ENCODE measurements around the gene DUSP22.

Gene DUSP22

GRCh38 chr6:360764-361373, 68.6 kb downstream of the DUSP22 start:
- WGBS, 2 experiments, result 88 to 91% methylated on average over 19 of the region's 19 CpGs
- Histone ChIP-seq H3K9me3 (ENCODE audit: control insufficient read depth, low read length) (peaks cover 4% of the 10 kb centered on the region), H3K4me1 (ENCODE audit: control insufficient read depth, insufficient read depth, low read length) (no peaks in the 10 kb centered on the region), H3K27ac (ENCODE audit: insufficient read depth, low read depth, low read length, poor library complexity, severe bottlenecking) (no peak overlapping the region), H3K36me3 (ENCODE audit: control insufficient read depth, insufficient read depth, low read length) (no peaks in the 10 kb centered on the region), H3K4me3 (ENCODE audit: insufficient read depth, low read depth, low read length) (no peak overlapping the region), H3K27me3 (ENCODE audit: control insufficient read depth, insufficient read depth, low read length, poor library complexity, severe bottlenecking) (no peaks in the 10 kb centered on the region)

DNA sequence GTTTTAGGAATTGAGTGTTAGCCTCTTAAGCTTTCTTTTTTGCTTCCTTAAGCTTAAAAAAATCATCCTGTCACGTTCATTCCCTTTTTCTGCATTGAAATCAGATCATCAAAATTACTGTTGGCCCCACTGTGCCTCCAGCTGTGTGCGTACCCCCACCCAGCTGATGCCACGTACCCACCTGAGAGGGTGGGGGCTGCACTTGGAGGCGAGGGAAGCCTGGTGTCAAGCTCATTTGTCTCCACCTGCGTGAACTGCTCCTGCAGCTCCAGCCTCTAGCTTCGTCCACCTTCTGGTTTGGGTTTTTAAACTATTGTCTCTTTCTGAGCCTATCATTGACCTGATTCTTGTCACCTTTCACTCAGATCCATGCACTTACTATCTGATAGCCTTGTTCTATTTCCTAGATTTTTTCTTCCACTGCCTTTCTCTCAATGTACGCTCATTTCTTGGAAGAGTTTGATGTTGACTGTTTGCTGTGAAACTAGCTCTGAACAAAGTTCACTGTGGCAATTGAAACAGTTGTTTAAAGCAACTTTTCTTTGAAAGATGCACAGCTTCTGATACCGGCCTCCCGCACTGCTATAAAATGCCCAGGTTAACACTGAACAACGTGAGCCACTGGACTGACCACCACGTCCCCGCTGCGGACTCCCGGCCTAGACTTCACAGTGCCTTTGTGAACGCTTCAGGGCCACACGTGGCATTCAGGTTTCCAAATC, 69.3 kb downstream of the DUSP22 start:
- Histone ChIP-seq H3K9me3 (ENCODE audit: control insufficient read depth, low read length) (peaks cover 4% of the 10 kb centered on the region), H3K36me3 (ENCODE audit: control insufficient read depth, insufficient read depth, low read length) (no peaks in the 10 kb centered on the region), H3K4me1 (ENCODE audit: control insufficient read depth, insufficient read depth, low read length) (no peaks in the 10 kb centered on the region), H3K4me3 (ENCODE audit: insufficient read depth, low read depth, low read length) (no peak overlapping the region), H3K27me3 (ENCODE audit: control insufficient read depth, insufficient read depth, low read length, poor library complexity, severe bottlenecking) (no peaks in the 10 kb centered on the region), H3K27ac (ENCODE audit: insufficient read depth, low read depth, low read length, poor library complexity, severe bottlenecking) (no peak overlapping the region)
- 88% methylated on average over 16 of the region's 16 CpGs for WGBS, 2 experiments

- H3K9me3 ChIP-seq (ENCODE audit: control insufficient read depth, low read length), result peaks cover 4% of the 10 kb centered on the region
- H3K27me3 ChIP-seq (ENCODE audit: control insufficient read depth, insufficient read depth, low read length, poor library complexity, severe bottlenecking), result no peaks in the 10 kb centered on the region
- no peaks in the 10 kb centered on the region for H3K36me3 ChIP-seq (ENCODE audit: control insufficient read depth, insufficient read depth, low read length)
- no peak overlapping the region for H3K4me3 ChIP-seq (ENCODE audit: insufficient read depth, low read depth, low read length)
- 83 to 84% methylated on average over 14 of the region's 14 CpGs for WGBS, 2 experiments
- H3K27ac ChIP-seq (ENCODE audit: insufficient read depth, low read depth, low read length, poor library complexity, severe bottlenecking), result no peak overlapping the region
- no peaks in the 10 kb centered on the region for H3K4me1 ChIP-seq (ENCODE audit: control insufficient read depth, insufficient read depth, low read length)
Measured at GRCh38 chr6:362231-362923, 70.1 kb downstream of the DUSP22 start.

- Histone ChIP-seq H3K36me3 (ENCODE audit: control insufficient read depth, insufficient read depth, low read length) (no peaks in the 10 kb centered on the region), H3K27ac (ENCODE audit: insufficient read depth, low read depth, low read length, poor library complexity, severe bottlenecking) (no peak overlapping the region), H3K9me3 (ENCODE audit: control insufficient read depth, low read length) (peaks cover 4% of the 10 kb centered on the region), H3K4me3 (ENCODE audit: insufficient read depth, low read depth, low read length) (no peak overlapping the region), H3K27me3 (ENCODE audit: control insufficient read depth, insufficient read depth, low read length, poor library complexity, severe bottlenecking) (no peaks in the 10 kb centered on the region), H3K4me1 (ENCODE audit: control insufficient read depth, insufficient read depth, low read length) (no peaks in the 10 kb centered on the region)
- WGBS, 2 experiments, result 83 to 86% methylated on average over 5 of the region's 5 CpGs
Measured at GRCh38 chr6:362924-363249, 70.6 kb downstream of the DUSP22 start.

DNA sequence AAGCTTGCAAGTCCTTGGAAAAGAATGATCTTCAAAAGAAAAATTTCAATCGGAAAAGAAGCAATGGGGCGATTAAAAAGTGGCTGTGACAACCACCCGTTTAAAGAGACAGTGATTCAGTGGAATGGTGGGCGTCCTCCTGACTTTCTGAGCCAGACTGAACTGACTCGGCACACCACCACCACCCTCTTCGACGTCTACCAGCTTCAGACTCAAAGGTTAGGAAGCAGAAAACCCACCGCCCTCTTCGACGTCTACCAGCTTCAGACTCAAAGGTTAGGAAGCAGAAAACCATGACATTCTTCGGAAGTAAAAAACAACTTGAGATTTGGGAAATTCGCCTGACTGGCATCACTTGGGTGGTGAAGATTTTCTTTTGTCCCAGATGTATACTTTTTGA, 71.0 kb downstream of the DUSP22 start:
- WGBS, 2 experiments, result 91 to 94% methylated on average over 12 of the region's 12 CpGs
- Histone ChIP-seq H3K27ac (ENCODE audit: insufficient read depth, low read depth, low read length, poor library complexity, severe bottlenecking) (no peak overlapping the region), H3K36me3 (ENCODE audit: control insufficient read depth, insufficient read depth, low read length) (no peaks in the 10 kb centered on the region), H3K27me3 (ENCODE audit: control insufficient read depth, insufficient read depth, low read length, poor library complexity, severe bottlenecking) (no peaks in the 10 kb centered on the region), H3K4me3 (ENCODE audit: insufficient read depth, low read depth, low read length) (no peak overlapping the region), H3K9me3 (ENCODE audit: control insufficient read depth, low read length) (peaks cover 4% of the 10 kb centered on the region), H3K4me1 (ENCODE audit: control insufficient read depth, insufficient read depth, low read length) (no peaks in the 10 kb centered on the region)

GRCh38 chr6:363909-364308, 71.6 kb downstream of the DUSP22 start:
- Histone ChIP-seq H3K4me1 (ENCODE audit: control insufficient read depth, insufficient read depth, low read length) (no peaks in the 10 kb centered on the region), H3K4me3 (ENCODE audit: insufficient read depth, low read depth, low read length) (no peak overlapping the region), H3K27ac (ENCODE audit: insufficient read depth, low read depth, low read length, poor library complexity, severe bottlenecking) (no peak overlapping the region), H3K27me3 (ENCODE audit: control insufficient read depth, insufficient read depth, low read length, poor library complexity, severe bottlenecking) (no peaks in the 10 kb centered on the region), H3K36me3 (ENCODE audit: control insufficient read depth, insufficient read depth, low read length) (no peaks in the 10 kb centered on the region), H3K9me3 (ENCODE audit: control insufficient read depth, low read length) (peaks cover 4% of the 10 kb centered on the region)
- 93% methylated on average over 13 of the region's 13 CpGs for WGBS, 2 experiments

- WGBS, 2 experiments, result 78 to 88% methylated on average over 11 of the region's 11 CpGs
- H3K4me3 ChIP-seq (ENCODE audit: insufficient read depth, low read depth, low read length), result no peak overlapping the region
- peaks cover 4% of the 10 kb centered on the region for H3K9me3 ChIP-seq (ENCODE audit: control insufficient read depth, low read length)
- no peaks in the 10 kb centered on the region for H3K27me3 ChIP-seq (ENCODE audit: control insufficient read depth, insufficient read depth, low read length, poor library complexity, severe bottlenecking)
- no peaks in the 10 kb centered on the region for H3K36me3 ChIP-seq (ENCODE audit: control insufficient read depth, insufficient read depth, low read length)
- H3K27ac ChIP-seq (ENCODE audit: insufficient read depth, low read depth, low read length, poor library complexity, severe bottlenecking), result no peak overlapping the region
- no peaks in the 10 kb centered on the region for H3K4me1 ChIP-seq (ENCODE audit: control insufficient read depth, insufficient read depth, low read length)
Measured at GRCh38 chr6:364609-365540, 72.6 kb downstream of the DUSP22 start.

DNA sequence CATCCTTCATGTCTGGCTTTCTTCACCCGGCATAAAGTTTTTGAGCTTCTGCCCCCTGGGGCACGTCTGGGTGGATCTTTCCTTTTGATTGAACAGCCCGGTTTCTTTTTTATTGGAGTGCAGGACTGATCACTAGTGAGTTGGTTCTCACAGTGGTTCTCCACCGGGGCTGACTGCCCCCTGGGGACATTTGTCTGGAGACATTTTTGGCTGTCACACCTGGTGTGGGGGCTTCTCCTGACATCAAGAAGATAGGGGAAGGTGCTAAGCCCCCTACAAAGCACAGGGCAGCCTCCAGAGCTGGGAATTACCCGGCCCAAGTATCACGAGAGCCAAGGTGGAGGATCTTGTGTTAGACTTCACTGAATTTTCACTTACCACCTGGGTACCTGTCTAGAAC, 73.5 kb downstream of the DUSP22 start:
- Histone ChIP-seq H3K27me3 (ENCODE audit: control insufficient read depth, insufficient read depth, low read length, poor library complexity, severe bottlenecking) (no peaks in the 10 kb centered on the region), H3K4me1 (ENCODE audit: control insufficient read depth, insufficient read depth, low read length) (no peaks in the 10 kb centered on the region), H3K27ac (ENCODE audit: insufficient read depth, low read depth, low read length, poor library complexity, severe bottlenecking) (no peak overlapping the region), H3K4me3 (ENCODE audit: insufficient read depth, low read depth, low read length) (no peak overlapping the region), H3K9me3 (ENCODE audit: control insufficient read depth, low read length) (peaks cover 4% of the 10 kb centered on the region), H3K36me3 (ENCODE audit: control insufficient read depth, insufficient read depth, low read length) (no peaks in the 10 kb centered on the region)
- WGBS, 2 experiments, result 86 to 90% methylated on average over 6 of the region's 6 CpGs

DNA sequence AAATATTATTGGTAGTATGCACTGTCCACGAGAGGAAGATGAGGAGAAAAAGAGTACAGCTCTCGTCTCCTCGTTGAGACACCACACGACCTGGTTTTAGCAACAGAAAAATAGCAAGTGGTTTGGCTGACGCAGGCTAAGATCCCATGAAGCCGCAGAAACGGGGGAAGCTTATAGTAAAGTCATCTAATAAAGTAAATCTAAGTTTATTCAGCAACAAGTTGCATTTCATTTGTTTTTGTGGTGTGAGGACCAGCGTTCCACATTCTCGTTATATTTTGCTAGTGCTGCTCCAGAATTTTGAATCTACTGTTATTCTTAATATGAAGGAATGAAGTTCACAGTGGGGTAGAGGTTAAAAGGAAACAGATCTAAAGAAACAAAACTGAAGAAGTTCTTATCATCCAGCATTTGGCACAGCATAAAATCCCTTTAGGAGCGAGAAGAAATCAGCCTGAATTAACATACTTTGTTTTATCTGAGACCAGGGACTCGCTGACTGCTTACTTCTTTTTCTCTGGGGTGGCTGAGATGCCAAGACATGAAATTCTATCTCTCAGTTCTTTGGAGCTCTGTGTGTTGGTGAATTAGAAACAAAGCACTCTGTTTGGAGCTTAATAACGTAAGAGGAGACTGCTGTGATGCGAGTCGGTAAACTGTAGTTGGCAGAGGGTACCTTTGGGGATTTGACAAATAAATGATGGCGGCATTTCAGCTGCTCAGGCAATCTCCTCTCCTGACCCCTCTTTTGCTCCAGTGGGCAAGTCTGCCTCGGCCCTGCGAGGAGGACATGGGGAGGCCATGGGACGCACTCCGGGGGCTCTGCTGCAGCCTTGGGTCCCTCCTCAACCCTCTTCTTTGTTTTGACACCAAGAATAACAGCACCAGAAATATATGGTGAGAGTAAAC, 74.4 kb downstream of the DUSP22 start:
- Histone ChIP-seq H3K9me3 (ENCODE audit: control insufficient read depth, low read length) (peaks cover 4% of the 10 kb centered on the region), H3K27ac (ENCODE audit: insufficient read depth, low read depth, low read length, poor library complexity, severe bottlenecking) (no peak overlapping the region), H3K4me1 (ENCODE audit: control insufficient read depth, insufficient read depth, low read length) (no peaks in the 10 kb centered on the region), H3K4me3 (ENCODE audit: insufficient read depth, low read depth, low read length) (no peak overlapping the region), H3K36me3 (ENCODE audit: control insufficient read depth, insufficient read depth, low read length) (no peaks in the 10 kb centered on the region), H3K27me3 (ENCODE audit: control insufficient read depth, insufficient read depth, low read length, poor library complexity, severe bottlenecking) (no peaks in the 10 kb centered on the region)
- WGBS, 2 experiments, result 85% methylated on average over 19 of the region's 19 CpGs

Data from ectodermal cell (in vitro differentiated cells).